GM23248 (cell line): ENCODE results near the gene DMGDH.

Experiments
- EZH2 ChIP-seq: fragments of 200-600 bp; sonication (generic); IDR thresholded peaks from 2 replicates; pipeline ENCODE4 v1.6.1; 2018; ENCODE audit warnings: antibody characterized with exemption, mild to moderate bottlenecking; ENCODE audit not compliant: insufficient read depth, poor library complexity, severe bottlenecking
- EZH2phosphoT487 ChIP-seq: fragments of 200-600 bp; sonication (generic); IDR thresholded peaks from 2 replicates; pipeline ENCODE4 v1.6.1; 2018; ENCODE audit warnings: antibody characterized with exemption, moderate library complexity, mild to moderate bottlenecking, low read depth; ENCODE audit not compliant: insufficient read depth

GRCh38 chr5:78985116-78985724 is 84.3 kb downstream of the DMGDH start, which contains the start of gene ARSB:
- TF ChIP-seq EZH2 (no peak), EZH2phosphoT487 (no peak)
